ENCODE results near the gene ARHGAP45. TPM values are rescaled to one million over a fixed set of nuclear protein-coding genes. Genes with fewer than 3 reads are reported as not detected.

Gene ARHGAP45
- total RNA-seq, 1 donor from 2014 or later, result 312 TPM

GRCh38 chr19:1085053-1085658 is 18.2 kb downstream of the ARHGAP45 start:
- H3K4me1 Mint-ChIP-seq, result peaks cover 59% of the 10 kb centered on the region
- no peaks in the 10 kb centered on the region for H3K27me3 Mint-ChIP-seq
- no peak overlapping the region for H3K4me3 Mint-ChIP-seq
- ChIA-PET CTCF (interaction anchor here (1.5 kb wide), 1 partner anchor 20 kb away, joined by 4 read pairs; no protein-coding TSS in a partner anchor), POLR2A (interaction anchor here (0.7 to 10.8 kb wide), 10 partner anchors 10 to 318 kb away, joined by 3 to 184 read pairs (median 13); partner anchors contain the start of genes ABCA7, ARHGAP45, GPX4 and POLR2E)
- H3K27ac Mint-ChIP-seq, result peak overlapping the region; percentile 69
- H3K9me3 Mint-ChIP-seq, result no peaks in the 10 kb centered on the region
- no peak for ATAC-seq (ENCODE audit: low read depth)
- no peak for TF ChIP-seq CTCF (IDR thresholded peaks at IDR 0.05)
- DNase-seq, result no peak
- peaks cover 69% of the 10 kb centered on the region for H3K36me3 Mint-ChIP-seq (ENCODE audit: low read depth)
- intact Hi-C loops (cut with micrococcal nuclease), result no loop called here

- peaks cover 66% of the 10 kb centered on the region for H3K36me3 Mint-ChIP-seq (ENCODE audit: low read depth)
- intact Hi-C loops (cut with micrococcal nuclease), result loop anchor here (2.0 kb wide), 1 partner anchor 29 kb away; no protein-coding TSS in a partner anchor
Observed at GRCh38 chr19:1085676-1086442, 18.9 kb downstream of the ARHGAP45 start.

GRCh38 chr19:1086613-1087012 is 19.6 kb downstream of the ARHGAP45 start:
- no peaks in the 10 kb centered on the region for H3K9me3 Mint-ChIP-seq
- H3K4me3 Mint-ChIP-seq, result no peak overlapping the region
- ATAC-seq (ENCODE audit: low read depth) (no peak), DNase-seq (no peak)
- no peaks in the 10 kb centered on the region for H3K27me3 Mint-ChIP-seq
- intact Hi-C loops (cut with micrococcal nuclease), result loop anchor here (1.0 to 2.0 kb wide), 2 partner anchors 9 to 30 kb away; no protein-coding TSS in a partner anchor
- no peak for TF ChIP-seq CTCF (IDR thresholded peaks at IDR 0.05)
- CTCF ChIA-PET, result interaction anchor here (1.9 kb wide), 1 partner anchor 22 kb away, joined by 7 read pairs; no protein-coding TSS in a partner anchor
- POLR2A ChIA-PET, result interaction anchor here (0.6 to 10.8 kb wide), 6 partner anchors 11 to 65 kb away, joined by 3 to 184 read pairs (median 28); partner anchors contain the start of genes ABCA7, ARHGAP45, GPX4 and RNU6-2
- H3K36me3 Mint-ChIP-seq (ENCODE audit: low read depth), result peaks cover 64% of the 10 kb centered on the region
- H3K27ac Mint-ChIP-seq, result peak overlapping the region; percentile 53
- H3K4me1 Mint-ChIP-seq, result peaks cover 54% of the 10 kb centered on the region

More at GRCh38 chr19:1085676-1086442, 18.9 kb downstream of the ARHGAP45 start:
- peaks cover 57% of the 10 kb centered on the region for H3K4me1 Mint-ChIP-seq
- no peaks in the 10 kb centered on the region for H3K27me3 Mint-ChIP-seq
- TF ChIP-seq CTCF (IDR thresholded peaks at IDR 0.05), result no peak
- H3K4me3 Mint-ChIP-seq, result no peak overlapping the region
- peak overlapping the region; percentile 69 for H3K27ac Mint-ChIP-seq
- no peak for ATAC-seq (ENCODE audit: low read depth)
- ChIA-PET CTCF (interaction anchor here (0.8 to 1.5 kb wide), 2 partner anchors 21 kb away, joined by 3 to 4 read pairs; no protein-coding TSS in a partner anchor), POLR2A (interaction anchor here (0.6 to 10.8 kb wide), 10 partner anchors 9 to 317 kb away, joined by 3 to 184 read pairs (median 13); partner anchors contain the start of genes ABCA7, ARHGAP45, GPX4 and POLR2E)
- no peaks in the 10 kb centered on the region for H3K9me3 Mint-ChIP-seq
- peak; percentile 17 for DNase-seq

DNA sequence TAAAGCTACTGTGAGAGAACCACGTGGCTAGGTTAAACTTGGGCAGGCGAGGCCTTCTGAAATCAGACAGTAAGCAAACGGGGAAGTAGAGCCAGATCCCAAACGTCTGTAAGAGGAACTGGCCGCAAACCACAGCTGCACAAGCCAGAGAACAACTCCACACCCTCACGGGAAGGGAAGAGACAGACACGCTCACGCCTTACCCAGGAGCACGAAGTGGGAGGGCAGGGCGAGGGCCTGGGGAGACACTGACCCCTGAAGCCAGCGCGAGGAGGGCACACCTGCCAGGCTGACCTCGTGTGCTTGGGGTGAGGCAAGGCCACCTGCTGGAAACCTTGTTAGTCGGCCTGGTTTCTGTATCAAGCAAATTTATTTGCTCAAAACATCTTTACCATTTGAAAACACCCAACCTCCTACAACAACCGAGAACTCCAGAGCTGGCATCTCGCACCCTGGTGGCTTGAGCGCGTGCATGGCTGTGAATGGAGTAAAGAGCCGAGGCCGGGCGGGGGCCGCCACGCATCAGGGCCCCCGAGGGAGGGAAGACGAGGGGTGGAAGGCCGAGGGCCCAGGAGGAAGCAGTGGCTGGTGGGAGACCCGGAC is 20.9 kb downstream of the ARHGAP45 start:
- intact Hi-C loops (cut with micrococcal nuclease), result loop anchor here (1.0 to 2.0 kb wide), 2 partner anchors 11 to 31 kb away; no protein-coding TSS in a partner anchor
- Mint-ChIP-seq H3K9me3 (no peaks in the 10 kb centered on the region), H3K4me1 (peaks cover 46% of the 10 kb centered on the region), H3K27ac (peak overlapping the region; percentile 92), H3K27me3 (no peaks in the 10 kb centered on the region), H3K36me3 (ENCODE audit: low read depth) (peaks cover 55% of the 10 kb centered on the region), H3K4me3 (peak overlapping the region; percentile 66)
- DNase-seq (peak; percentile 45), ATAC-seq (ENCODE audit: low read depth) (peak; percentile 64)
- ChIA-PET CTCF (interaction anchor here (1.1 to 2.4 kb wide), 4 partner anchors 12 to 61 kb away, joined by 4 to 13 read pairs (median 6); partner anchors contain the start of gene CNN2), POLR2A (interaction anchor here (0.5 to 10.8 kb wide), 15 partner anchors 12 to 181 kb away, joined by 3 to 184 read pairs (median 4); partner anchors contain the start of genes ABCA7, ARHGAP45, CIRBP and CNN2)
- TF ChIP-seq CTCF (IDR thresholded peaks at IDR 0.05), result no peak

Measured in activated B cell treated with CpG ODN at 0.5 μM for 24 hours (primary cell).